ENCODE results near the gene CTIF.

- TF ChIP-seq POLR2A (IDR thresholded peaks at IDR 0.05; ENCODE audit: low read depth, low read length) (no peak), POLR2AphosphoS5 (IDR thresholded peaks at IDR 0.05; ENCODE audit: low read depth, low read length) (no peak)
Observed at GRCh38 chr18:48766026-48766425, 227.2 kb downstream of the CTIF start.
